MM.1S (cell line): Measurements from ENCODE around the gene CLRN2.

Experiments
- EZH2 ChIP-seq: fragments of 300-600 bp; sonication (generic); optimal IDR thresholded peaks from 2 replicates; pipeline ENCODE3; 2017; ENCODE audit warnings: low read depth, mild to moderate bottlenecking, antibody characterized with exemption, low read length, mixed read lengths
- EZH2phosphoT487 ChIP-seq: fragments of 300-600 bp; sonication (generic); IDR thresholded peaks from 2 replicates; pipeline ENCODE4 v1.6.1; 2018; ENCODE audit warnings: antibody characterized with exemption, low read length
- TF ChIP-seq, protein P1 (sequence below): fragments of 300-600 bp; sonication (generic); IDR thresholded peaks from 2 replicates; pipeline ENCODE4 v1.5.1; 2016; ENCODE audit warnings: antibody characterized with exemption, low read length, mixed read lengths

DNA sequence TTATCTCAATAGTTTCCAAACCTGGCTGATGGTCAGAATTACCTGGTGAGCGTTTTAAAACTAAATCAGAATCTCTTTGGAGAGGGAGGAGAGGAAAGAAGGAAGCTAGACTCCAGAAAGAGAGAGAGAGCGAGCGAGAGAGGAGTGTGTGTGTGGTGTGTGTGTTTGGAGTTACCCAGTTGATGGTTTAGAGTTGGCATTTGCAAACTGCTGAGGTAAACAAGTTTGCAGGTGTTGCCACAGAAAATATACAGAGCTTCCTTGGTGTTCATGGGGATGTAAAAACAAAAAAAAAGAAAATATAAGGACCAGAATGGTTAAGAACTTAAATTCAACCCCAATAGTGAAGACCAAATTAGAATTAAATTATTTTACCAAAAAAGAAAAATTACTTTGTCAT, 35.6 kb downstream of the CLRN2 start:
- TF ChIP-seq, protein P1, sequence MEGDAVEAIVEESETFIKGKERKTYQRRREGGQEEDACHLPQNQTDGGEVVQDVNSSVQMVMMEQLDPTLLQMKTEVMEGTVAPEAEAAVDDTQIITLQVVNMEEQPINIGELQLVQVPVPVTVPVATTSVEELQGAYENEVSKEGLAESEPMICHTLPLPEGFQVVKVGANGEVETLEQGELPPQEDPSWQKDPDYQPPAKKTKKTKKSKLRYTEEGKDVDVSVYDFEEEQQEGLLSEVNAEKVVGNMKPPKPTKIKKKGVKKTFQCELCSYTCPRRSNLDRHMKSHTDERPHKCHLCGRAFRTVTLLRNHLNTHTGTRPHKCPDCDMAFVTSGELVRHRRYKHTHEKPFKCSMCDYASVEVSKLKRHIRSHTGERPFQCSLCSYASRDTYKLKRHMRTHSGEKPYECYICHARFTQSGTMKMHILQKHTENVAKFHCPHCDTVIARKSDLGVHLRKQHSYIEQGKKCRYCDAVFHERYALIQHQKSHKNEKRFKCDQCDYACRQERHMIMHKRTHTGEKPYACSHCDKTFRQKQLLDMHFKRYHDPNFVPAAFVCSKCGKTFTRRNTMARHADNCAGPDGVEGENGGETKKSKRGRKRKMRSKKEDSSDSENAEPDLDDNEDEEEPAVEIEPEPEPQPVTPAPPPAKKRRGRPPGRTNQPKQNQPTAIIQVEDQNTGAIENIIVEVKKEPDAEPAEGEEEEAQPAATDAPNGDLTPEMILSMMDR: no peak
- TF ChIP-seq EZH2 (no peak), EZH2phosphoT487 (no peak)
